ENCODE measurements around the gene UBE2F.
"Not testable (repeated sequence)": the region's sequence is repeated elsewhere in the genome, so short reads cannot be mapped to it uniquely, and the experiment has no call there.

Gene UBE2F

DNA sequence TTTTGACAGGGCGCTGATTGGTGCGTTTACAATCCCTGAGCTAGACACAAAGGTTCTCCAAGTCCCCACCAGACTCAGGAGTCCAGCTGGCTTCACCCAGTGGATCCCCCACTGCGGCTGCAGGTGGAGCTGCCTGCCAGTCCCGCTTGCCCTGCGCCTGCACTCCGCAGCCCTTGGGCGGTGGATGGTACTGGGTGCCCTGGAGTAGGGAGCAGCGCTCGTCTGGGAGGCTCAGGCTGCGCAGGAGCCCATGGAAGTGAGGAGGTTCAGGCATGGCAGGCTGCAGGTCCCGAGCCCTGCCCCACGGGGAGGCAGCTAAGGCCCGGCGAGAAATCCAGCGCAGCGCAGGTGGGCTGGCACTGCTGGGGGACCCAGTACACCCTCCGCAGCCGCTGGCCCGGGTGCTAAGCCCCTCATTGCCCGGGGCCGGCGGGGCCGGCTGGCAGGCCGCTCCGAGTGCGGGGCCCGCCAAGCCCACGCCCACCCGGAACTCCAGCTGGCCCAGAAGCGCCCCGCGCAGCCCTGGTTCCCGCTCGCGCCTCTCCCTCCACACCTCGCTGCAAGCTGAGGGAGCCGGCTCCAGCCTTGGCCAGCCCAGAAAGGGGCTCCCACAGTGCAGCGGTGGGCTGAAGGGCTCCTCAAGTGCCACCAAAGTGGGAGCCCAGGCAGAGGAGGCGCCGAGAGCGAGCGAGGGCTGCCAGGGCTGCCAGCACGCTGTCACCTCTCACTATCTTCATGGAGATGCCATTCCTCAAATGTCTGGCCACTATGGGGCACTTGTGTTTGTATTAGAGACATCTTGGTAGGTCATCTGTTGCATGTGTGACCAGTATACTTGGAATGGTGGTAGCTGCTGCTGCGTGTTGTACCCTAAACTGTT is 91.1 kb downstream of the UBE2F start:
- DNase-seq = not testable (repeated sequence)

DNA sequence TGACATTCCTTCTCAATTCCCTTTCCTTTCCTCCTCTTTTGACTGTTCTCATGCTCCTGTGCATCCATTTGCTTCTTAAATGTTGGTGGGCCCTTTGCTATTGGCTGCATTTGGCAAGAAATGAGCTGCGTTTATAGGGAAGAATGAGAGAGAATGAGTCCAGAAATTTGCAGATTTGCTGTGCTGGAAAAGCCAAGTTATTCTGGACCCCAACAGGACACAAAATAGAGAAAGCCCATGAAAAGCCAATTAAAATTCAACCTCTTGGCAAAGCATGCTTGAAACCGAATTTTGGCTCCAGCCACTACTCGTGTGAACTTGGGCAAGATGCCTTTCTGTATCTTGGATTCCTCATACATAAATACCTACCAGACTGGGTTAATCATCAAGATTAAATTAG is 92.7 kb downstream of the UBE2F start:
- DNase-seq = no peak

DNA sequence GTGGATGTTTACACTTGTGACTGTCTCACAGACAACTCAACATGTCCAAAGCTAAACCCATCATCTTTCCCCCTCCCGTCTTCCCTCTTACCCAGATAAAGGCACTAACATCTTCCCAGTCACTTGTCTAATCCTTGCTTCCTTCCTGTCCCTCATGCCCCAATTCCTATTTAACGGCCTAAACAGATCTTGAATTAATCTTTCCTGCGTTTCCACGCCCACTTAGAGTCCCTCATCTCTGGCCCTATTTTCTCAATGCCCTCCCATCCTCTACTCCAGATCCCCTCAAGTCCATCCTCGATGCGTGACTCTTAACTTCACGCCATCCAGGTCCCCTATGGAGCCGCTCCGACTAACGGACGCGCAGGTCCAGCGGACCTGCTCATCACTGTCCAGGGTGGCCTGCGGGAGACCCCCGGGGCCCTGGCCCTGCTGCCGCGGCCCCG is 93.3 kb downstream of the UBE2F start:
- no peak for DNase-seq

DNA sequence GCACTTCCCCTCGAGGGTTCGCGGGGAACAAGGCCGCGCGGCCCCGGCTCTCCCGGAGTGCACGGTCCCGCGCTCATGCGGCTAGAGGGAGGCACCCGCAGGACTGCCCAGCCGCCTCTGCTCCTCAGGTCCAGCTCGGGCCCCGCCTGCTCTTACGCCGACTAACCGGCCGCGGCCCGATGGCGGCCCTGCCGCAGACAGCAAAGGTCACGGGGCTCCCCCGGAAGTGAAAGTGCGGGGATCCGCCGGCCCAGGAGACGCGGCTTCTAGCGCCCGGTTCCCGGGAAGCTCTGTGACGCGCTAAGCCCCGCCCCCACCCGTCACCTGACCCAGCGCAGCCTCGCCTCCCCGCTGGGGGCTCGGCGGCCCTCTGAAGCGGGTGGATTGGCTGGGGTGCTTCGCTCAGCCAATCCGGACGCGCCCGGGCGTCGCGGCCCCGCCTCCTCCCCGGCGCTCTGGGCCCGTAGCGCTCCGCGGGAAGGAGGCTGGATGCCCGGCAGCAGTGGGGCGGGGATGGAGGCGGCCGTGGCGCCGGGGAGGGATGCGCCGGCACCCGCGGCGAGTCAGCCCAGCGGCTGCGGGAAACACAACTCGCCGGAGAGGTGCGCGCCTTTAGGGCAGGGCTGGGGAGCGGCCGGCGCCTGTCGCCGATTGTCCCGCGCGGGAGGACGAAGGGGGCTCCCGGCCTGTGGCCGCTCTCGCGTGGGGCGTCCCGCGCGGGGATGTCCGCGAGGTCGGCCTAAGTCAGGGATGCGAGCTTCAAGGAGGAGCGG is 93.9 kb downstream of the UBE2F start, which contains the start of gene SCLY:
Gene SCLY, plus strand, starts transcription at position 460 of the 773 bp plus-strand sequence. Its CDS starts 54 bp downstream, at position 514.
- peak; percentile 100 for DNase-seq

DNA sequence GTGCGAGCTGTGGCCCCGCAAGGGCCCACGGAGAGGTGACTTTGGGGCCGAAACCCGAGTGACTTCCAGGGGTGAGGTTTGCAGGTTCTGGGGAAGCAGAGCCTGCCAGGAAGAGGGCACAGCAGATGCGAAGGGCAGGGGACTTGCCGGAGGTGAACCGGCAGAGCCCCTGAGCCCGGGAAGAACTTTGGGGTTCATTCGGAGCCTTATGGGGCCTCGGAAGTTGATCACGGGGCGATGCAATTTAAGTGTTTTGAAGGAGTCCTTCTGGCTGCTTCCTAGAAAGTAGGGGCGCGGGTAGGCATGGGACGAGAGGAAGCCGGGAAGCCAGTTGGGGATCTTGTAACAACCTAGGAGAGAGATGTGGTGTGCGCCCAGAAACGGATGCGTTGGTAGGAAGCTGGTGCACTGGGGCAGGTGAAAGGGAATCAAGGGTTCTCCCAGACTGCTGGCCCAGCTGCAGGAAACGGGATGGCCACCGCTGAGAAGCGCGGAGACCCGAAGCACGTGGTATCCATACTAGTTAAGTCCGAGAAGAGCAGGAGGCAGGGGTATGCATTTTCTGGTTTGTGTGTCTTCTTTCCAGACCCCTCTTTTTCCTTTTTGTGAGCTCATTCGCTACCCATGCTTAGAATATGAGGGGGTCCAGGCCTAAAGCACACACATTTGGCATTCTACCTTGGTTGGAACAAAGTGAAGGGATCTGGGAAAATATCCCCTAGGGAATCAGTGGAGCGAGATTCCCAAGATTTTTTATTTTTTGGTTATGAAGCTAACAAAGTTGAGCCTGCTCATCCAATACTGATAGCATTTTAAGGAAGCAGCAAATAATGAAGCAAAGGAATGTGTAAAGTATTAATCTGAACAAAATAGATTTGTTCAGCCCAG is 94.7 kb downstream of the UBE2F start:
- DNase-seq = peak; percentile 86

DNA sequence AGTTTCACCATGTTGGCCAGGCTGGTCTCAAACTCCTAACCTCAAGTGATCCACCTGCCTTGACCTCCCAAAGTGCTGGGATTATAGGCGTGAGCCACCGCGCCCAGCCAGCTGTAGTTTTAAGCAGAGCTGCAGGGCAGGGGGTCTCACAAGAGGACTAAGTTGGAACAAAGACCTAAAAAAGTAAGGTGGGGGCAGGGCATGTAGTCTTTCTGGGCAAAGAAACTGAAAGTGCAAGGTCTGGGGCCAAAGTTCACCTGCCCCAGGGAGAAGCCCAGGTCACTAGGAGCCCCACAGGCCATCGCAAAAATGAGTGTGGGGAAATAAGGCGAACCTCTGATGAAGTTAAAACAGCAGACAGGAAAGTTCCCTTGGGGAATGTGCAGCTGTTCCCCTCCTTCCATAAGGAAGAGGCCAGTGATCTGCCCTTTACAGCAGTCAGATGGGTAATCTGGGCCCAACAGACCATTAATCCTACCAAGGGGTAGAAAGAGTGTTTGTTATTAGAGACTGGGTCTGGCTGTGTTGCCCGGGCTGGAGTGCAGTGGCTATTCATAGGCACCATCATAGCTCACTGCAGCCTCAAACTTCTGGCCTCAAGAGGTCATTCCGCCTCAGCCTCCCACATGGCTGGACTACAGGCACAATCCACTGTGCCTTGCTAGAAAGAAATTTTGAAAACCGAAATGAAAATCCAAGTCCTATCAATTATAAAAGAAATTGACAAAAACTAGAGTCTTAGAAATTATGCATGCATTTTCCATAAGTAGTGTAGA is 96.8 kb downstream of the UBE2F start:
- no peak for DNase-seq

DNA sequence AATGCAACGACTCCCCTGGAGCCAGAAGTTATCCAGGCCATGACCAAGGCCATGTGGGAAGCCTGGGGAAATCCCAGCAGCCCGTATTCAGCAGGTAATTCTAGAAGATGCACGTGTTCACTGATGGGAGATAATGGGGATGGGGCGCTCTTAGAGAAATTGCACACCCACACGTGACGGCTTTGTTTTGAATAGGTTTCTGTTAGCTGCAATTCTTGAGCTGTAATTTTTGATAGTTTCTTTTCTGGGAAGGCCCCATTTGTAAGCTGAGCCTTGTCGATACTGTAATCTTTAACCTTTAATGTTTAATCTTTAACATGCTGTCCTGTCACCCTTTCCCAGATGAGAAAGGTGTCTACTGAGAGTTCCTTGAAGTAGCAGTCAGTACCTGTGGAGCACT is 97.6 kb downstream of the UBE2F start:
- no peak for DNase-seq

DNA sequence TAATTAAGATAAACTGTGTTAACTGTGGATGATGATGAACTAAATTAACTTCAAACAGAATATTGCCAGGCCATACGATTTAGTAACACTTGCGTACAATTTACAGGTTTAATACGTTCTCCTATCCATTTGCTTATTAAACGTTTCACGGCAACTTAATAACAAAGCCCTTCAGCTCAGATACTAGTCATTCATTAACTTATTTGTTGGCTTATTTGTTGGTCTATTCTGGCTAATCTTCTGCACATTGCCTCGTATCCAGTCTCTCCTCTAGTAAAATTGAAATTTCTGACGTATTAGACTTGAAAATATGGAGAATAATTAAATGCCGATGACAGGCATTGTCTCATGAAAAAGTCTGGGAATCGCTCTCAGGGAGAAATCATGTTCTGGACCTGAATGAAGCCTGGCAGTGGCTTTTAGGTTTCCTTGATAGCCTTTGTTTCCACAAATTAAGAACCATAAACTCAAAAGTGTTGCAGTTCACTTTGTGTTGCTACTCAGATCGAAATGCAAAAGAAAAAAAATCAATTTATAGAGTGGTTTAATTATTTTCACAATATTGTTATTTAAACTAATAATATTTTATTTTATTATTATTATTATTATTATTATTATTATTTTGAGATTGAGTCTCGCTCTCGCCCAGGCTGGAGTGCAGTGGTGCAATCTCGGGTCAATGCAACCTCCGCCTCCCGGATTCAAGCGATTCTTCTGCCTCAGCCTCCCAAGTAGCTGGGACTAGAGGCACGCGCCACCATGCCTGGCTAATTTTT is 98.4 kb downstream of the UBE2F start:
- no peak for DNase-seq

DNA sequence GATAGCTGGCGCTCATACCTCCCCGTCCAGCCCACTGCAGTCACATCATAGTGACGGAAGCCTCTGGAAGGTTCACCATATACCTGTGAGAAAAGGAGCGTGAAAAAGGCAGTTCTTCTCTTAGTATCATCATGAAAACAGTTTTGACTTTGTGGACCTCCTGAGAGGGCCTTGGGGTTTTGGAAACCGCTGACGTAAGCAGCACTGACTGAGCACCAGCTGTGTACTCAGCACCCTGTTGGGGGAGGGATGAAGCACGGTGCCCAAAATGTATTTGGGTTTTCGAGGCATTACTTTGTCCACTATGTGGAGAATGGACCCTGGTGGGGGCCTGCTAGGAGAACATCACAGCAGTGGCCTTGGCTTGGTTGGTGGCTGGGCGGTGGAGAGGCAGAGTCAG is 99.4 kb downstream of the UBE2F start:
- DNase-seq = no peak

DNA sequence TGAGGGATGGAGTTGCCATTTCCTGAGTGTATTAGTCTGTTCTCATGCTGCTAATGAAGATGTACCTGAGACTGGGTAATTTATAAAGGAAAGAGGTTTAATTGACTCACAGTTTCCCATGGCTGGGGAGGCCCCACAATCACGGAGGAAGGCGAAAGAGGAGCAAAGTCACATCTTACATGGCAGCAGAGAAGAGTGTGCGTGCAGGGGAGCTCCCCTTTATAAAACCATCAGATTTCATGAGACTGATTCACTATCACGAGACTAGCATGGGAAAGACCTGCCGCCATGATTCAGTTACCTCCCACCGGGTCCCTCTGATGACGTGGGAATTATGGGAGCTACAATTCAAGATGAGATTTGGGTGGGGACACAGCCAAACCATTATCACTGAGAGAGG is 99.9 kb downstream of the UBE2F start:
- not testable (repeated sequence) for DNase-seq

DNA sequence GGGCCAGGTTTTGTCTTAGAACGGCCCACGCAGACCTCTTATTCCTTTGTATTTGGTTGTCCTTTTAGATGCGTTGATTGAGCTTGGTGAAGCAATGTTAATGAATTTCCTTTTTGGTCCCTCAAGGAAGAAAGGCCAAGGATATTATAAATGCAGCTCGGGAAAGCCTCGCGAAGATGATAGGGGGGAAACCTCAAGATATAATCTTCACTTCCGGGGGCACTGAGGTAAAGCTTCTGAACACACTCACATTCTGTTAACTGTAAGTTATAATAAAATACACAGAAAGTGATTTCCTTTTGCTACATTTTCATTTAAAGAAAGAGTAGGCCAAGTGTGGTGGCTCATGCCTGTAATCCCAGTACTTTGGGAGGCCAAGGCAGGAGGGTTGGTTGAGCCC is 101.1 kb downstream of the UBE2F start:
- no peak for DNase-seq

DNA sequence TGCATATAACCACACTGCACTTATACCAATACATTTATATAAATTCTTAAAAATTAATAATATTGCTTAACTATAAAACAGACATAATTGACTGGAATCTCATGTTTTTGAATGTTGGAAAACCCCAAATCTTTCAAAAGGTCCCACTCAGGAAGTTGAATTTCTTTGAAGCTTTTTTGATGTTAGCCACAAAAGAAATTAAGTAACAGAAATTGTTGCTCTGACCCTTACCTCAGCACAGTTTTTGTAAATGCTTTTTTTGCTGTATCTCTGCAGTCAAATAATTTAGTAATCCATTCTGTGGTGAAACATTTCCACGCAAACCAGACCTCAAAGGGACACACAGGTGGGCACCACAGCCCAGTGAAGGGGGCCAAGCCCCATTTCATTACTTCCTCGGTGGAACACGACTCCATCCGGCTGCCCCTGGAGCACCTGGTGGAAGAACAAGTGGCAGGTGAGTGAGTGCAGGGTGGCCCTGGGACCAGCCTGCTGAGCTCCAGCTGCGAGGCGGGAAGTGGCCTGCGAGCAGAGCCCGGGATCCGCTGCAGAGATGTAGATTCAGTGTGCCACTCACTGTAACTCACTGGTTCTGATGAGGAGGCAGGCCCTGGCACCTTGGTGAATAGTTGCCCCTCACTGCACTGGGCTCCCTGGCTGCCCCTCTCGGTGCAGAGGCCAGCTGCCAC is 102.4 kb downstream of the UBE2F start:
- DNase-seq = no peak

DNA sequence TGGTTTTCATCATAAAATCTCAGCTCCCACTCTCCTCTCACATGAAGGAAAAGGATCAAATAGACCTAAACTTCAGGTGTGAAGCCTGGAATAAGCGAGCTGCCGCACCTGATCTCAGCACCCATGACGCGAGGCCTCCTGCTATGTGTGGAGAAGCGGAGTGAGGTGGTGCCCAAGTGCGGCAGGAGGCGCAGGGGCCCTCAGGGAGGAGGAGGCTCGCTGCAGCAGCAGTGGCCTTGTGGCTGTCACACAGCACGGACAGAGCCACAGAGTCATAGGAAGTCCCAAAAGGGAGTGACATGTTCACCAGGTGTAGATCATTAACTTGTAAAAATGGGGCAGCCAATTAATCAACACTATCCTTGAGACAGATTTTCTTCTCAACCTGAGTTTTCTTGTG is 103.1 kb downstream of the UBE2F start:
- no peak for DNase-seq

DNA sequence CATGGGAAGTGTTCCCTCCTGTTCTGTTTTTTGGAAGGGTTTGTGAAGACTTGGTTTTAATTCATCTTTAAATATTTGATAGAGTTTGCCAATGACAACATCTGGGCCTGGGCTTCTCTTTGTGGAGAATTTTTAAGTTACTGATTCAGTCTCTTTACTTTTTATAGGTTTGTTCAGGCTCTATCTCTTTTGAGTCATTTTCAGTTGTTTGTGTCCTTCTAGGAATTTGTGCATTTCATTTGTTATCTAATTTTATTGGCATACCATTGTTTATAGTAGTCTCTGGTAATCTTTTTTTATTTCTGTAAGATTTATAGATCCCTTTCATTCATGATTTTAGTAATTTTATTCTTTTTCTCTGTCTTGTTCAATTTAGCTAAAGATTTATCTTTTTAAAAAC is 108.6 kb downstream of the UBE2F start:
- no peak for DNase-seq

DNA sequence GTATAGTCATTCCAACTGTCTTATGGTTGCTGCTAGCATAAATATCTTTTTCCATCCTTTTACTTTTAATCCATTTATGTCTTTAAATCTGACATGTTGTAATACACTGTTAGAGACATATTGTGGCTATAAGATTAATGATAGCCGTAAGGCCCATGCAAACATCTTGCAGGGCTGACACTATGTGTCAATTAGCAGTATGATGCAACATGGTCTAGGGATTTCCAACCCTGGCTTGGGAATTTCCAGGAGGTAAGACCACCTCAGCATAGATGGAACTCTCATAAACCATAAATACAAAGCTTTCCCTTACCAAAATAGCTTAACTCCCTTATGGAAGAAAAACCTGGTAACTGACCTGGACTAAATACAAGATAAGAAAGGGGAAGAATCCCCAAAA is 110.5 kb downstream of the UBE2F start:
- no peak for DNase-seq

DNA sequence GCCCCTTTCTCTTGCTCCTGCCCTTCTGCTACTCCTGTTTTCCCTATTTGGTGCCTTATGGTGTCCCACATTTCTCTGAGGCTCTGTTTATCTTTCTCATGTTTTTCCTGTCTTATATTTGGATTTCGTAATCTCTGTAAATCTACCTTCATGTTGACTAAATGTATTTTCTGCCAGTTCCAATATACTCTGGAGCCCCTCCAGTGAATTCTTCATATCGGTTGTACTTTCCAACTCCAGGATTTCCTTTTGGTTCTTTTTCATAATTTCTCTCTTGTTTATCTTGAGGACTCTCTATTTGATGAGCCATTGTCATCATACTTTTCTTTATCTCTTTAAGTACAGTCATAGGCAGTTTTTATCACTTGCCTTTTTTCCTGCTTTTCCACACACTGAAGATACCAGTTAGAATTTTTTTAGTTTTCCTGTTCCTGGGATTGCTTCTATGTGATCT is 113.1 kb downstream of the UBE2F start:
- DNase-seq = no peak

DNA sequence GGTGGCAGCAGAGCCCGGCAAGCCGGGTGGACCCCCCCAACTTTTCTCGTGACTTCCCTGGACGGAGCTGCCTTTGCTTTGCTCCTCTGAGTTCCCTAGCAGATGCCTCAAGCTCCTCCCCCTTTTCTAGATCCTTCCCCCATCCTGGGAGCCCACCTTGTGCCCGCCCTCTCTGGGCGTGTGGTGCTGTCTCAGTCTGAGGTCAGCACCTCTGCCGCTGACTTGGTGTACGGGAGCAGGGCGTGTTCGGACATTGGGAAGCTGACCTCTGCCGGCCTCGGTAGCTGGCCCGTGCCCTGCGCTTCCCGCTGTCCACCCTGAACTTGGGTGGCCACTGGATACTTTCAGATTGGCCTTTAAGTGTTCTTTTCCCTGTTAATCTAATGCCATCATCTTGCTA is 113.7 kb downstream of the UBE2F start:
- no peak for DNase-seq

DNA sequence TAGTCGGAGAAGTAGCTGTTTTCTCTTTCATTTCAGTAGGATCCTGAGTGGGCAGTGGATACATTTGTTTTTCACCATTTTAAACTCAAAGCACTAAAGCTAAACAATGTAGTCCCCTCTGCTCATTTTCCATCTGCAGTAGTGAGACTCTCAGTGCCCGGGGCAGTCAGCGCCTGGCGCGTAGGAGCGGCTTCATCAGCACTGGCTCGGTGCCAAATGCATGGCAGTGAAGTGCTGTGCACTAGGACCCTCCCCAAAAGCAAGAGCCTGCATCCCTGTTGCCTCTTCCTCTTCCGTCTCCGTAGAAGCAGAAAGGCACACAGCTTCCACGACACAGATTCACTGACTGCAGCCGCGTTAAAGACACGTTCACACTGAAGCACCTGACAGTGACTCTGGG is 114.3 kb downstream of the UBE2F start:
- no peak for DNase-seq

DNA sequence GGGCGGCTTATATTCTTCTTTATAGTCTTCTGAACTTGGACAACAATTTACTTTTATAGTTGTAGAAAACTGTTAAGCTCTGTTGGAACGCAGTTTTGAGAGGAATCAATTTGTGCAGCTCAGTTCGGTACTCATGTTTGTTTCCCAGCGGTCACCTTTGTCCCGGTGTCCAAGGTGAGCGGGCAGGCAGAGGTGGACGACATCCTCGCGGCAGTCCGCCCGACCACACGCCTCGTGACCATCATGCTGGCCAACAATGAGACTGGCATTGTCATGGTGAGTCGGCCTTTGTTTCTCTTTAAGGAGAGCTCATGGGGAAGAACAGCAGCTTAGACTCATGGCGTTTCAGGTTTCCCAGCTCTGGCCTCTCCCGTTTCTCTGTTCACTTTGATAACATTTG is 114.7 kb downstream of the UBE2F start:
- no peak for DNase-seq

DNA sequence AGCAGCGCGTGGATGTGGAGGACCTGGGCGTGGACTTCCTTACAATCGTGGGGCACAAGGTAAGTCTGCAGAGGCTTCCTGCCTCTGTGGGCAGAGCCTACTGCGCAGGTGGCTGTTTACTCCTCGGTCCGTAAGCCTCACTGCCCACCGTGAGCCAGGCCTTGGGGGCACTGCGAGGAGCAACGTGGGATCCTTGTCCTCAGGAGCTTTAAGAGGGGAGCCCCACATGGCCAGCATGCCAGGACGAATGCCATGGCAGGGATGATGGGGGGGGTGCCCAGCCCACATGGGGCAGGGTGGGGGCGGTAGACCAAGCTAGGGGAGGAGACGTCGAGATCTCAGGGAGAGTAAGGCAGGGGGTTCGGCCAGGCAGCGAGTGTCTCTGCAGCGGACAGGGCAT is 115.3 kb downstream of the UBE2F start:
- DNase-seq = no peak

DNA sequence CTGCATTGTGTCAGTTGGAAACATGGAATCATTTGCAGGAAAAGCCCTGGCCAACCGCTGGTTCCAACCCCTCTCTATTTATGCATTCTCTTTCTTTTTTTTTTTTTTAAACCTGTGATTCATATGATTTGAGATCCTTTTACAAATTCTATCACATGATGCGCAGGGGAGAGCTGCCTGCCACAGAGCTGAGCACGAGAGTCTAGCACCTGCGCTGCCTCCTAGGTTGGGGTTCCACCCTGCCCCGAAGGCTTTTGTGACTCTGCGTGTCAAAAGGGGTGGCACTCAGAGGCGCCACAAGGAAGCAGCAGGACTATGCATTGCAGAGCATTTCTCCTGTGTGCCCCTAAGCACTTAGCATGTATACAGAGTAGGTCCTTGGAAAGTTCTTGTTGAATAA is 116.0 kb downstream of the UBE2F start:
- no peak for DNase-seq
